ENCODE measurements around the gene EFL1.

DNA sequence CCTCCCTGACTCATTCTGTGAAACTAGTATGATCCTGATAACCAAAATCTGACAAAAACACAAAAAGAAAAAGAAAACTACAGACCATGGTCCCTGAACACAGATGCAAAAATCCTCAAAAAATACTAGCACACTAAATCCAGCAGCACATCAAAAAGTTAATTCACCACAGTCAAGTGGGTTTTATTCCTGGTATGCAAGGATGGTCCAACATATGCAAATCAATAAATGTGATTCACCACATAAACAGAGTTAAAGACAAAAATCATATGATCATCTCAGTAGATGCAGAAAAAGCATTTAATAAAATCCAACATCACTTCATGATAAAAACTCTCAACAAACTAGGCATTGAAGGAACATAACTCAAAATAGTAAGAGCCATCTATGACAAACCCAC lies 12.9 kb upstream of the EFL1 start:
- TF ChIP-seq, protein P1, sequence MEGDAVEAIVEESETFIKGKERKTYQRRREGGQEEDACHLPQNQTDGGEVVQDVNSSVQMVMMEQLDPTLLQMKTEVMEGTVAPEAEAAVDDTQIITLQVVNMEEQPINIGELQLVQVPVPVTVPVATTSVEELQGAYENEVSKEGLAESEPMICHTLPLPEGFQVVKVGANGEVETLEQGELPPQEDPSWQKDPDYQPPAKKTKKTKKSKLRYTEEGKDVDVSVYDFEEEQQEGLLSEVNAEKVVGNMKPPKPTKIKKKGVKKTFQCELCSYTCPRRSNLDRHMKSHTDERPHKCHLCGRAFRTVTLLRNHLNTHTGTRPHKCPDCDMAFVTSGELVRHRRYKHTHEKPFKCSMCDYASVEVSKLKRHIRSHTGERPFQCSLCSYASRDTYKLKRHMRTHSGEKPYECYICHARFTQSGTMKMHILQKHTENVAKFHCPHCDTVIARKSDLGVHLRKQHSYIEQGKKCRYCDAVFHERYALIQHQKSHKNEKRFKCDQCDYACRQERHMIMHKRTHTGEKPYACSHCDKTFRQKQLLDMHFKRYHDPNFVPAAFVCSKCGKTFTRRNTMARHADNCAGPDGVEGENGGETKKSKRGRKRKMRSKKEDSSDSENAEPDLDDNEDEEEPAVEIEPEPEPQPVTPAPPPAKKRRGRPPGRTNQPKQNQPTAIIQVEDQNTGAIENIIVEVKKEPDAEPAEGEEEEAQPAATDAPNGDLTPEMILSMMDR (IDR thresholded peaks at IDR 0.05), result no peak
- TF ChIP-seq EZH2phosphoT487 (IDR thresholded peaks at IDR 0.05; ENCODE audit: borderline replicate concordance, low read depth) (no peak), POLR2AphosphoS5 (IDR thresholded peaks at IDR 0.05; ENCODE audit: low read depth, low read length) (no peak), RAD21 (IDR thresholded peaks at IDR 0.05; ENCODE audit: low read length) (no peak), JUND (IDR thresholded peaks at IDR 0.05) (no peak), MXI1 (IDR thresholded peaks at IDR 0.05; ENCODE audit: low read depth, low read length) (no peak), TEAD4 (IDR thresholded peaks at IDR 0.05; ENCODE audit: borderline replicate concordance, insufficient read depth) (no peak), YY1 (IDR thresholded peaks at IDR 0.05; ENCODE audit: low read depth) (no peak), RFX5 (IDR thresholded peaks at IDR 0.05; ENCODE audit: low read length) (no peak)
- TF ChIP-seq, protein P2, sequence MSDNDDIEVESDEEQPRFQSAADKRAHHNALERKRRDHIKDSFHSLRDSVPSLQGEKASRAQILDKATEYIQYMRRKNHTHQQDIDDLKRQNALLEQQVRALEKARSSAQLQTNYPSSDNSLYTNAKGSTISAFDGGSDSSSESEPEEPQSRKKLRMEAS (IDR thresholded peaks at IDR 0.05; ENCODE audit: low read depth), result no peak
- TF ChIP-seq, protein P3, sequence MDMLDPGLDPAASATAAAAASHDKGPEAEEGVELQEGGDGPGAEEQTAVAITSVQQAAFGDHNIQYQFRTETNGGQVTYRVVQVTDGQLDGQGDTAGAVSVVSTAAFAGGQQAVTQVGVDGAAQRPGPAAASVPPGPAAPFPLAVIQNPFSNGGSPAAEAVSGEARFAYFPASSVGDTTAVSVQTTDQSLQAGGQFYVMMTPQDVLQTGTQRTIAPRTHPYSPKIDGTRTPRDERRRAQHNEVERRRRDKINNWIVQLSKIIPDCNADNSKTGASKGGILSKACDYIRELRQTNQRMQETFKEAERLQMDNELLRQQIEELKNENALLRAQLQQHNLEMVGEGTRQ (IDR thresholded peaks at IDR 0.05; ENCODE audit: borderline replicate concordance, low read depth, low read length), result no peak
- TF ChIP-seq, protein P4, sequence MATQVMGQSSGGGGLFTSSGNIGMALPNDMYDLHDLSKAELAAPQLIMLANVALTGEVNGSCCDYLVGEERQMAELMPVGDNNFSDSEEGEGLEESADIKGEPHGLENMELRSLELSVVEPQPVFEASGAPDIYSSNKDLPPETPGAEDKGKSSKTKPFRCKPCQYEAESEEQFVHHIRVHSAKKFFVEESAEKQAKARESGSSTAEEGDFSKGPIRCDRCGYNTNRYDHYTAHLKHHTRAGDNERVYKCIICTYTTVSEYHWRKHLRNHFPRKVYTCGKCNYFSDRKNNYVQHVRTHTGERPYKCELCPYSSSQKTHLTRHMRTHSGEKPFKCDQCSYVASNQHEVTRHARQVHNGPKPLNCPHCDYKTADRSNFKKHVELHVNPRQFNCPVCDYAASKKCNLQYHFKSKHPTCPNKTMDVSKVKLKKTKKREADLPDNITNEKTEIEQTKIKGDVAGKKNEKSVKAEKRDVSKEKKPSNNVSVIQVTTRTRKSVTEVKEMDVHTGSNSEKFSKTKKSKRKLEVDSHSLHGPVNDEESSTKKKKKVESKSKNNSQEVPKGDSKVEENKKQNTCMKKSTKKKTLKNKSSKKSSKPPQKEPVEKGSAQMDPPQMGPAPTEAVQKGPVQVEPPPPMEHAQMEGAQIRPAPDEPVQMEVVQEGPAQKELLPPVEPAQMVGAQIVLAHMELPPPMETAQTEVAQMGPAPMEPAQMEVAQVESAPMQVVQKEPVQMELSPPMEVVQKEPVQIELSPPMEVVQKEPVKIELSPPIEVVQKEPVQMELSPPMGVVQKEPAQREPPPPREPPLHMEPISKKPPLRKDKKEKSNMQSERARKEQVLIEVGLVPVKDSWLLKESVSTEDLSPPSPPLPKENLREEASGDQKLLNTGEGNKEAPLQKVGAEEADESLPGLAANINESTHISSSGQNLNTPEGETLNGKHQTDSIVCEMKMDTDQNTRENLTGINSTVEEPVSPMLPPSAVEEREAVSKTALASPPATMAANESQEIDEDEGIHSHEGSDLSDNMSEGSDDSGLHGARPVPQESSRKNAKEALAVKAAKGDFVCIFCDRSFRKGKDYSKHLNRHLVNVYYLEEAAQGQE (IDR thresholded peaks at IDR 0.05; ENCODE audit: low read depth, low read length), result no peak
